ENCODE data around the gene RPL18A. TPM values are rescaled to one million over a fixed set of nuclear protein-coding genes. Genes with fewer than 3 reads are reported as not detected.

RPL18A gene
- polyA plus RNA-seq, 4 donors, result 1,464 to 3,671 (median 2,102) TPM

GRCh38 chr19:17835182-17836006 is 24.3 kb upstream of the RPL18A start:
- no peak overlapping the region for H3K4me3 ChIP-seq (ENCODE audit: low read depth in 1 of 3, low read length in 3 of 3)
- WGBS, 3 donors, result 44 to 71% (median 62%) methylated on average over 8 of the region's 8 CpGs
- H3K36me3 ChIP-seq (ENCODE audit: control insufficient read depth in 3 of 3, insufficient read depth in 2 of 3, low read depth in 1 of 3, low read length in 3 of 3), result peaks cover 0 to 38% (median 3%) of the 10 kb centered on the region in 3 donors
- peaks cover 0 to 10% (median 0%) of the 10 kb centered on the region in 3 donors for H3K4me1 ChIP-seq (ENCODE audit: control insufficient read depth in 3 of 3, insufficient read depth in 2 of 3, low read depth in 1 of 3, low read length in 2 of 3)
- H3K9me3 ChIP-seq (ENCODE audit: control insufficient read depth in 2 of 2, insufficient read depth in 1 of 2, low read depth in 1 of 2, low read length in 1 of 2), result no peaks in the 10 kb centered on the region
- FAIRE-seq (no peak), DNase-seq (no peak)
- no peak overlapping the region for H3K27ac ChIP-seq (ENCODE audit: low read depth in 1 of 3, low read length in 2 of 3)
- H3K27me3 ChIP-seq (ENCODE audit: control insufficient read depth in 3 of 3, insufficient read depth in 3 of 3, low read length in 3 of 3), result peaks cover 0 to 24% (median 0%) of the 10 kb centered on the region in 3 donors

- Histone ChIP-seq H3K36me3 (ENCODE audit: control insufficient read depth in 3 of 3, insufficient read depth in 2 of 3, low read depth in 1 of 3, low read length in 3 of 3) (peaks cover 0 to 45% (median 3%) of the 10 kb centered on the region in 3 donors), H3K4me1 (ENCODE audit: control insufficient read depth in 3 of 3, insufficient read depth in 2 of 3, low read depth in 1 of 3, low read length in 2 of 3) (peaks cover 0 to 2% (median 0%) of the 10 kb centered on the region in 3 donors)
- FAIRE-seq, result no peak
Measured at GRCh38 chr19:17836530-17836929, 23.2 kb upstream of the RPL18A start.

GRCh38 chr19:17837972-17838371 is 21.7 kb upstream of the RPL18A start:
- no peak overlapping the region for H3K4me3 ChIP-seq (ENCODE audit: low read depth in 1 of 3, low read length in 3 of 3)
- no peak overlapping the region for H3K27ac ChIP-seq (ENCODE audit: low read depth in 1 of 3, low read length in 2 of 3)
- WGBS, 3 donors, result 89 to 96% (median 91%) methylated on average over 7 of the region's 7 CpGs
- H3K4me1 ChIP-seq (ENCODE audit: control insufficient read depth in 3 of 3, insufficient read depth in 2 of 3, low read depth in 1 of 3, low read length in 2 of 3), result peaks cover 0 to 9% (median 0%) of the 10 kb centered on the region in 3 donors
- DNase-seq (no peak), FAIRE-seq (no peak)
- H3K36me3 ChIP-seq (ENCODE audit: control insufficient read depth in 3 of 3, insufficient read depth in 2 of 3, low read depth in 1 of 3, low read length in 3 of 3), result peaks cover 0 to 42% (median 3%) of the 10 kb centered on the region in 3 donors
- H3K27me3 ChIP-seq (ENCODE audit: control insufficient read depth in 3 of 3, insufficient read depth in 3 of 3, low read length in 3 of 3), result peaks cover 0 to 23% (median 0%) of the 10 kb centered on the region in 3 donors
- H3K9me3 ChIP-seq (ENCODE audit: control insufficient read depth in 2 of 2, insufficient read depth in 1 of 2, low read depth in 1 of 2, low read length in 1 of 2), result no peaks in the 10 kb centered on the region

More at GRCh38 chr19:17836530-17836929, 23.2 kb upstream of the RPL18A start:
- DNase-seq, result no peak
- WGBS, 3 donors, result 31 to 69% (median 46%) methylated on average over 4 of the region's 4 CpGs
- no peak overlapping the region for H3K4me3 ChIP-seq (ENCODE audit: low read depth in 1 of 3, low read length in 3 of 3)
- peaks cover 0 to 27% (median 0%) of the 10 kb centered on the region in 3 donors for H3K27me3 ChIP-seq (ENCODE audit: control insufficient read depth in 3 of 3, insufficient read depth in 3 of 3, low read length in 3 of 3)
- no peaks in the 10 kb centered on the region for H3K9me3 ChIP-seq (ENCODE audit: control insufficient read depth in 2 of 2, insufficient read depth in 1 of 2, low read depth in 1 of 2, low read length in 1 of 2)
- no peak overlapping the region for H3K27ac ChIP-seq (ENCODE audit: low read depth in 1 of 3, low read length in 2 of 3)

GRCh38 chr19:17840019-17840418 is 19.7 kb upstream of the RPL18A start:
- peaks cover 0 to 23% (median 0%) of the 10 kb centered on the region in 3 donors for H3K27me3 ChIP-seq (ENCODE audit: control insufficient read depth in 3 of 3, insufficient read depth in 3 of 3, low read length in 3 of 3)
- FAIRE-seq, result no peak

GRCh38 chr19:17841371-17841809 is 18.3 kb upstream of the RPL18A start:
- peaks cover 0 to 9% (median 0%) of the 10 kb centered on the region in 3 donors for H3K4me1 ChIP-seq (ENCODE audit: control insufficient read depth in 3 of 3, insufficient read depth in 2 of 3, low read depth in 1 of 3, low read length in 2 of 3)
- 30 to 43% (median 37%) methylated on average over 28 to 30 of the region's 30 CpGs for WGBS, 3 donors
- peak overlapping the region in 1 of 3 donors; percentile 3 for H3K4me3 ChIP-seq (ENCODE audit: low read depth in 1 of 3, low read length in 3 of 3)
- FAIRE-seq, result no peak
- no peak for DNase-seq
- peaks cover 0 to 35% (median 3%) of the 10 kb centered on the region in 3 donors for H3K36me3 ChIP-seq (ENCODE audit: control insufficient read depth in 3 of 3, insufficient read depth in 2 of 3, low read depth in 1 of 3, low read length in 3 of 3)
- H3K27me3 ChIP-seq (ENCODE audit: control insufficient read depth in 3 of 3, insufficient read depth in 3 of 3, low read length in 3 of 3), result peaks cover 0 to 23% (median 0%) of the 10 kb centered on the region in 3 donors
- no peak overlapping the region for H3K27ac ChIP-seq (ENCODE audit: low read depth in 1 of 3, low read length in 2 of 3)
- H3K9me3 ChIP-seq (ENCODE audit: control insufficient read depth in 2 of 2, insufficient read depth in 1 of 2, low read depth in 1 of 2, low read length in 1 of 2), result no peaks in the 10 kb centered on the region

More at GRCh38 chr19:17840019-17840418, 19.7 kb upstream of the RPL18A start:
- Histone ChIP-seq H3K4me3 (ENCODE audit: low read depth in 1 of 3, low read length in 3 of 3) (no peak overlapping the region), H3K36me3 (ENCODE audit: control insufficient read depth in 3 of 3, insufficient read depth in 2 of 3, low read depth in 1 of 3, low read length in 3 of 3) (peaks cover 0 to 42% (median 3%) of the 10 kb centered on the region in 3 donors), H3K4me1 (ENCODE audit: control insufficient read depth in 3 of 3, insufficient read depth in 2 of 3, low read depth in 1 of 3, low read length in 2 of 3) (peaks cover 0 to 9% (median 0%) of the 10 kb centered on the region in 3 donors), H3K27ac (ENCODE audit: low read depth in 1 of 3, low read length in 2 of 3) (no peak overlapping the region), H3K9me3 (ENCODE audit: control insufficient read depth in 2 of 2, insufficient read depth in 1 of 2, low read depth in 1 of 2, low read length in 1 of 2) (no peaks in the 10 kb centered on the region)
- 59 to 84% (median 64%) methylated on average over 6 of the region's 6 CpGs for WGBS, 3 donors
- DNase-seq, result no peak

GRCh38 chr19:17841810-17842662 is 17.7 kb upstream of the RPL18A start:
- DNase-seq, result peak; percentile 57 to 83
- Histone ChIP-seq H3K4me1 (ENCODE audit: control insufficient read depth in 3 of 3, insufficient read depth in 2 of 3, low read depth in 1 of 3, low read length in 2 of 3) (peaks cover 0 to 9% (median 0%) of the 10 kb centered on the region in 3 donors), H3K4me3 (ENCODE audit: low read depth in 1 of 3, low read length in 3 of 3) (peak overlapping the region in 1 of 3 donors; percentile 25), H3K9me3 (ENCODE audit: control insufficient read depth in 2 of 2, insufficient read depth in 1 of 2, low read depth in 1 of 2, low read length in 1 of 2) (no peaks in the 10 kb centered on the region), H3K36me3 (ENCODE audit: control insufficient read depth in 3 of 3, insufficient read depth in 2 of 3, low read depth in 1 of 3, low read length in 3 of 3) (peaks cover 0 to 31% (median 3%) of the 10 kb centered on the region in 3 donors), H3K27ac (ENCODE audit: low read depth in 1 of 3, low read length in 2 of 3) (no peak overlapping the region), H3K27me3 (ENCODE audit: control insufficient read depth in 3 of 3, insufficient read depth in 3 of 3, low read length in 3 of 3) (peaks cover 0 to 23% (median 0%) of the 10 kb centered on the region in 3 donors)
- FAIRE-seq, result no peak
- 19 to 38% (median 34%) methylated on average over 51 to 56 of the region's 56 CpGs for WGBS, 3 donors

GRCh38 chr19:17842663-17843291 is 16.9 kb upstream of the RPL18A start:
- Histone ChIP-seq H3K27ac (ENCODE audit: low read depth in 1 of 3, low read length in 2 of 3) (no peak overlapping the region), H3K4me1 (ENCODE audit: control insufficient read depth in 3 of 3, insufficient read depth in 2 of 3, low read depth in 1 of 3, low read length in 2 of 3) (peaks cover 0 to 9% (median 0%) of the 10 kb centered on the region in 3 donors), H3K36me3 (ENCODE audit: control insufficient read depth in 3 of 3, insufficient read depth in 2 of 3, low read depth in 1 of 3, low read length in 3 of 3) (peaks cover 0 to 29% (median 2%) of the 10 kb centered on the region in 3 donors), H3K9me3 (ENCODE audit: control insufficient read depth in 2 of 2, insufficient read depth in 1 of 2, low read depth in 1 of 2, low read length in 1 of 2) (no peaks in the 10 kb centered on the region), H3K27me3 (ENCODE audit: control insufficient read depth in 3 of 3, insufficient read depth in 3 of 3, low read length in 3 of 3) (peaks cover 0 to 23% (median 0%) of the 10 kb centered on the region in 3 donors), H3K4me3 (ENCODE audit: low read depth in 1 of 3, low read length in 3 of 3) (peak overlapping the region in 1 of 3 donors; percentile 25)
- FAIRE-seq, result no peak
- WGBS, 3 donors, result 61 to 75% (median 66%) methylated on average over 18 to 20 of the region's 20 CpGs
- DNase-seq, result no peak
